ENCODE data around the gene CYP4A22. TPM values are rescaled to one million over a fixed set of nuclear protein-coding genes. Genes with fewer than 3 reads are reported as not detected.
"Not testable (repeated sequence)": the region's sequence is repeated elsewhere in the genome, so short reads cannot be mapped to it uniquely, and the experiment has no call there.

Gene CYP4A22
- total RNA-seq, 1 donor = not detected

DNA sequence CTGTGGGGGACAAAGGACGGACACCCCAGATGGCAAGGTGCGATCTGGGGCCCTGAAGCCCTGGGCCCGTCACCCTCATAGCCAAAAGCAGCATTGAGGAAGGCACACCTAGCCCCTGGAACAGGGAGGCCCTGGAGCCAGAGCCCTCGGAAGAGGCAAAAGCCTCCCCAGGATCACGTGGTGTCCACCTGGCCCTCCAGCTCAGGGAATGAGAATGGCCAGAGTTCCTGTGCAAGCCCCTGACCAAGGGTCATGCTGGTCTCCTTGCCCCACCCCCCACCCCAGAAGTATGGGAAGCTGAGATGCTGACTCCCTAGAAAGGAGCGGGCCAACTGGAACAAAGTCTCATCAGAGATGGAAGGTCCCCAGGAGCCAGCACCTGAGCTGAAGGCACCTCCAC is 53.6 kb downstream of the CYP4A22 start:
- no peak overlapping the region for H3K4me3 ChIP-seq (ENCODE audit: low read depth, low read length)
- TF ChIP-seq, protein P1, sequence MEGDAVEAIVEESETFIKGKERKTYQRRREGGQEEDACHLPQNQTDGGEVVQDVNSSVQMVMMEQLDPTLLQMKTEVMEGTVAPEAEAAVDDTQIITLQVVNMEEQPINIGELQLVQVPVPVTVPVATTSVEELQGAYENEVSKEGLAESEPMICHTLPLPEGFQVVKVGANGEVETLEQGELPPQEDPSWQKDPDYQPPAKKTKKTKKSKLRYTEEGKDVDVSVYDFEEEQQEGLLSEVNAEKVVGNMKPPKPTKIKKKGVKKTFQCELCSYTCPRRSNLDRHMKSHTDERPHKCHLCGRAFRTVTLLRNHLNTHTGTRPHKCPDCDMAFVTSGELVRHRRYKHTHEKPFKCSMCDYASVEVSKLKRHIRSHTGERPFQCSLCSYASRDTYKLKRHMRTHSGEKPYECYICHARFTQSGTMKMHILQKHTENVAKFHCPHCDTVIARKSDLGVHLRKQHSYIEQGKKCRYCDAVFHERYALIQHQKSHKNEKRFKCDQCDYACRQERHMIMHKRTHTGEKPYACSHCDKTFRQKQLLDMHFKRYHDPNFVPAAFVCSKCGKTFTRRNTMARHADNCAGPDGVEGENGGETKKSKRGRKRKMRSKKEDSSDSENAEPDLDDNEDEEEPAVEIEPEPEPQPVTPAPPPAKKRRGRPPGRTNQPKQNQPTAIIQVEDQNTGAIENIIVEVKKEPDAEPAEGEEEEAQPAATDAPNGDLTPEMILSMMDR (IDR thresholded peaks at IDR 0.05; ENCODE audit: insufficient read depth, low read depth, low read length) = no peak
- no peak for DNase-seq (ENCODE audit: low read depth)

DNA sequence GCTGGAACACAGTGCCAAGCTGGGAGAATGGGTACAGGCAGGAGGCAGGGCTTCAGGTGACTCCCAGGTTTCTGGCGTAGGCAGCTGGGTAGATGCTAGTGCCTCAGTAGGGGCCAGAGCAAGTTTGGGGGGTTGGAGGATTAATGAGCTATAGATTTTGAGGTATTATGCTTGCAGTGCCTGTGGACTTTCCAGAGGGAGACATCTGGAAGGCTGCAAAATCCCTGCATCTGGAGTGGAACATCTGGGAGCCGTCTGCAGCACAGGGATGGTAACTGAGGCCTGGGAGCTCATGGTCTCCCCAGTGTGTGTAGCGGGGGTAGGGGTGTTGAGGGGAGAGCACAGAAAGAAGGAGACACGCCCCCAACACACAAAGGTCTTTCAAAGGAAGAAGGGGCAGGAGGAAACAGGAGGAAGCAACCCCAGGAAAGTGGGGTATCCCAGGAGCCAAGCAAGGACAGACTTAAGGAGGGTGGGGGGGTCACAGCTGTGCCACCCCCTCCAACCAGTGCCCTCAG is 54.8 kb downstream of the CYP4A22 start:
- H3K4me3 ChIP-seq (ENCODE audit: low read depth, low read length) = no peak overlapping the region
- TF ChIP-seq, protein P1 (IDR thresholded peaks at IDR 0.05; ENCODE audit: insufficient read depth, low read depth, low read length) = no peak
- DNase-seq (ENCODE audit: low read depth) = no peak

DNA sequence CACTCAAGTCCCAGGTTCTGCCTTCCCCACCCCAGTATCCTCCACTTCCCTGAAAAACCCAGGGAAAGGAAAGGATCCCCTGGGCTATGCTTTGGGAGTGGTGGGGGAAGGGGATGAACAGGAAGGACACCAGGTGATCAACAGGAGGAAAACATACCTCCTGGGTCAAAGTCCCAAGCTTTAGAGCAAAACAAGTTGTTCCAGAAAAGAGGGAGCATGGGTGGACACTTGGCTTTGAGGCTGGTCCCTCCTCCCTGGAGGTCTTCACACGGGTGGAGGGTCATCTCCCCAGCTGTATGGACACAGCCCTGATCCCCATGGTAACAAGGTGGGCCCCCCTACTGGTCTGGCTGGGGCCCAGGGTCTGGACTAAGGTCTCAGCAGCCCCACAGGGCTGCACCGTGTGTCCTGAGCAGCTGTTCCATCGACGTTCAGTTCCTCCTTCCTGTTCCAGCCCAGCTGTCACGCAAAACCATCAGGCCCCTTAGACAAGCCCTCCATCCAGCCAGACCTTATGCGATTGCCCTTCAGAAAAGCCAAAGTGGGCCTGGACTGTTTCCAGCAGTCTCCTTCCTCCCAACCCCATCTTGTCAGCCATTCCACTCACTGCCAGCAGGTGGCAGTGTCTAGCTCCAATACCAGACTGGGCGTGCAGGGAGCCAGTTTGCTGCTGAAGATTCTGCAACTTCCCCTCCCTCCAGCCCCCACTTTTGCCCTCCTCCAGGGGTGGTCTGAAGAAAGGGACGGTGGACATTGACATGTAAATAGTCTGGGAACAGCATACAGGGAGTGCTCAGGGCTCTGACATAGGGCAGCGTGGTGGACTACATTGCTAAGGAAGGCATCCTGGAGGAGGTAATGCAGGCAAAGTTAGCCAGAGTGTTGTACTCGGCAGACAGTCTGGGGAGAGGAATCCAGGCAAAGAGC is 55.5 kb downstream of the CYP4A22 start:
- TF ChIP-seq, protein P1 (IDR thresholded peaks at IDR 0.05; ENCODE audit: insufficient read depth, low read depth, low read length) = peak; percentile 97

DNA sequence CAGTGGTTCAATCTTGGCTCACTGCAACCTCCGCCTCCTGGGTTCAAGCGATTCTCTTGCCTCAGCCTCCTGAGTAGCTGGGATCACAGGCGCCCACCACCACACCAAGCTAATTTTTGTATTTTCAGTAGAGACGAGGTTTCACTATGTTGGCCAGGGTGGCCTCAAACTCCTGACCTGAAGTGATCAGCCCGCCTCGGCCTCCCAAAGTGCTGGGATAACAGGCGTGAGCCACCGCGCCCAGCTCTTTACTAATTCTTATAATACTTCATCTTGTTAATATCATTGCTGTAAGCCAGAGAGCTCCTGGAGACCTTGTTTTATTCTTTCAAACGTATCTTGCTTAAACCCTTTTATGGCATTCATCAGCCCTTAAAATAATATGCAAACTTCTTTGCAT is 56.3 kb downstream of the CYP4A22 start:
- not testable (repeated sequence) for DNase-seq (ENCODE audit: low read depth); H3K4me3 ChIP-seq (ENCODE audit: low read depth, low read length)

More for the DNA sequence above, 55.5 kb downstream of the CYP4A22 start:
- no peak overlapping the region for H3K4me3 ChIP-seq (ENCODE audit: low read depth, low read length)
- peak; percentile 60 for DNase-seq (ENCODE audit: low read depth)

DNA sequence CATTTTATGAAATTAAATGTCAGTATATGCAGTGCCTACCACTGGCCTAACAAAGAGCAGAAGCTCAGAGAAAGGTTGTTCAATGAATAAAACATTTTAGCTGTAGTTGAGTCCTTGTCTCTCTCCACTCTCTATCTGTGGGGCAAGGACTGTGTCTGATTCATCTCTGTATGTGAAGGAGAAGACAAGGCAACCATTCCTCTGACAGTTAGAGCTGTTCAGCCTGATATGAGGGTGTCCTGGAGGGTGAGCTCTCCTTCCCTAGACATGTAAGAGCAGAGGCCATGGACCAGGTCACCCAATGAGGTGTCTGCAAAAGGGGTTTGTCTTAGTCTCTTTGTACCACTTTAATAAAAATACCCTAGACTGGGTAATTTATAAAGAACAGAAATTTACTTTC is 57.1 kb downstream of the CYP4A22 start:
- no peak for DNase-seq (ENCODE audit: low read depth)
- TF ChIP-seq, protein P1 (IDR thresholded peaks at IDR 0.05; ENCODE audit: insufficient read depth, low read depth, low read length) = no peak
- no peak overlapping the region for H3K4me3 ChIP-seq (ENCODE audit: low read depth, low read length)

DNA sequence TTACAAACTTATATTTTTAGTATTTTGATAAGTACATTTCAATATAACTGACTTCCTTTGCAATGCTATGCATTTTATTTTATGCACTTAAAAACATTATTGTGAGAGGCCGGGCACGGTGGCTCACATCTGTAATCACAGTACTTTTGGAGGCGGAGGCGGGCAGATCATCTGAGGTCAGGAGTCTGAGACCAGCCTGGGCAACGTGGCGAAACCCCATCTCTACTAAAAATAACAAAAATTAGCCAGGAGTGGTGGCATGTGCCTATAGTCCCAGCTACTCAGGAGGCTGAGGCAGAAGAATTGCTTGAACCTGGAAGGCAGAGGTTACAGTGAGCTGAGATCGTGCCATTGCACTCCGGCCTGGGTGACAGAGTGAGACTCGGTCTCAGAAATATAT is 58.7 kb downstream of the CYP4A22 start:
- DNase-seq (ENCODE audit: low read depth); H3K4me3 ChIP-seq (ENCODE audit: low read depth, low read length): not testable (repeated sequence)

DNA sequence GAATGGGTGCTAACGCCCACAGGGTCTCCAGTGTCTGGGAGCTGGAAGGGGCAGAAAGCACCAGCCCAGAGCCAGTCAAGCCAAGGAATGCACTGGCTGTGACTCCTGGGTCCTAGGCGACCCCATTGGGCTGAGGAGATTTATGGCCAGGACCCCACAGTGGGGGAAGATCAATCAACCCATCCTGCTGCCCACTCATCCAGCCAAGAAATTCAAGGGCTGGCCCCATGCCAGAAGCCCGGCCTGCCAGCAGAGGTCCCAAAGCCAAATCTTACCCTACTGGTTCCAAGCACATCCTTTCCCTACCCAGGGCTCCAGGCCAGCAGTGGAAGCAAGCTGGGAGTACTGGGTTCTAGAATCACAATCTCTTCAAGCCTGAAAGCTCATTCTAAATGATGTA is 59.4 kb downstream of the CYP4A22 start:
- DNase-seq (ENCODE audit: low read depth) = no peak
- TF ChIP-seq, protein P1 (IDR thresholded peaks at IDR 0.05; ENCODE audit: insufficient read depth, low read depth, low read length) = no peak
- H3K4me3 ChIP-seq (ENCODE audit: low read depth, low read length) = no peak overlapping the region

DNA sequence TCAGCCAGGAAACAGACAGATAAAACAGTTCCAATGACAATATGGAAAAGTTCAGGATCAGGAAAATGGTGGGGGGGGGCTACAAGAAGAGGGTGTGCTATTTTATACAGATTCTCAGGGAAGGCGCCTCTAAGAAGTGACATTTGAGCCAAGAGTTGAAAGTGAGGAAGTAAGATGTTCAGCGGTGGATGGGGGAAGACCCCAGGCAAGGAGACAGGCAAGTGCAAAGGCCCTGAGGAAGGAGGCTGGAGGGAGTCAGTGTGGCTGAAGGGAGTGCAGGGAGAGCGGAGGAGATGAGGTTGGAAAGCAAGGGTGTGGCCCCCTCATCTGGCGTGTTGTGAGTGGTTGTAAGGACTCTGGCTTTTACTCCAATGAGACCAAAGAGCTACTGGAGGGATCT is 61.0 kb downstream of the CYP4A22 start:
- TF ChIP-seq, protein P1 (IDR thresholded peaks at IDR 0.05; ENCODE audit: insufficient read depth, low read depth, low read length) = no peak
- no peak overlapping the region for H3K4me3 ChIP-seq (ENCODE audit: low read depth, low read length)
- no peak for DNase-seq (ENCODE audit: low read depth)
